ENCODE results near the gene MRPS10.

Gene MRPS10

DNA sequence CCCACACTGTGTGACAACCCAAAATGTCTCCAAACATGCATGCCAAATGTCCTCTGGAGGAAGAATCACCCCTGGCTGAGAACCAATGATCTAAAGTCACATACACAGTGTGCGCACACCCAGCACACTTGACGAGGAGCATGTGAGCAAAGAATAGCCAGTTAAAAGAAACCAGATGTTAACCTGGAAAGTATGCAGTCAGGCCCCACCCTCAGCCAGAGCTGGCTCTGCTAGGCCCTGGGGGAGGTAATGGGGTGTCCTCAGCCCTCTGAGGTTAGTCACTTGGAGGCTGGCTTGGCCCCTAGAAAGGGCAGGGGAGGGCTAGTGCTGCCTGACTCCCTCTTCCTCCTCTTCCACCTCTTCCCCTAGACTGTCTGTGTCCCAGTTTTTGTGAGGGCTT lies 59.6 kb downstream of the MRPS10 start:
- Histone ChIP-seq H3K4me3 (no peak overlapping the region), H3K36me3 (no peaks in the 10 kb centered on the region), H3K27ac (no peak overlapping the region), H3K4me1 (no peaks in the 10 kb centered on the region), H3K9me3 (no peaks in the 10 kb centered on the region), H3K27me3 (peaks cover 0 to 34% of the 10 kb centered on the region in 2 donors)
- no peak for DNase-seq
- intact Hi-C loops (cut with DNase I; ENCODE audit: low total_unique reads): no loop called here
- TF ChIP-seq, protein P1, sequence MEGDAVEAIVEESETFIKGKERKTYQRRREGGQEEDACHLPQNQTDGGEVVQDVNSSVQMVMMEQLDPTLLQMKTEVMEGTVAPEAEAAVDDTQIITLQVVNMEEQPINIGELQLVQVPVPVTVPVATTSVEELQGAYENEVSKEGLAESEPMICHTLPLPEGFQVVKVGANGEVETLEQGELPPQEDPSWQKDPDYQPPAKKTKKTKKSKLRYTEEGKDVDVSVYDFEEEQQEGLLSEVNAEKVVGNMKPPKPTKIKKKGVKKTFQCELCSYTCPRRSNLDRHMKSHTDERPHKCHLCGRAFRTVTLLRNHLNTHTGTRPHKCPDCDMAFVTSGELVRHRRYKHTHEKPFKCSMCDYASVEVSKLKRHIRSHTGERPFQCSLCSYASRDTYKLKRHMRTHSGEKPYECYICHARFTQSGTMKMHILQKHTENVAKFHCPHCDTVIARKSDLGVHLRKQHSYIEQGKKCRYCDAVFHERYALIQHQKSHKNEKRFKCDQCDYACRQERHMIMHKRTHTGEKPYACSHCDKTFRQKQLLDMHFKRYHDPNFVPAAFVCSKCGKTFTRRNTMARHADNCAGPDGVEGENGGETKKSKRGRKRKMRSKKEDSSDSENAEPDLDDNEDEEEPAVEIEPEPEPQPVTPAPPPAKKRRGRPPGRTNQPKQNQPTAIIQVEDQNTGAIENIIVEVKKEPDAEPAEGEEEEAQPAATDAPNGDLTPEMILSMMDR (IDR thresholded peaks at IDR 0.05): no peak

All from tibial artery (tissue), 4 donors.